PC-3 (cell line): Measurements from ENCODE around the gene RPP30. TPM values are rescaled to one million over a fixed set of nuclear protein-coding genes. Genes with fewer than 3 reads are reported as not detected.
A peak's percentile ranks its signal among the peaks of the same experiment; 100 is the strongest.

Experiments
- ATAC-seq: fragments of 200-7000 bp; cut with Tn5 transposase; 2 replicates; pipeline ENCODE4 v1.9.1; 2020; ENCODE audit warnings: mild to moderate bottlenecking, moderate library complexity
- BruUV-seq: library from RNA; stranded (reverse); fragments of 400-500 nt; replicated peaks from 2 replicates; lab custom pipeline; 2021; lab: Mats Ljungman, UMichigan
- CTCF ChIA-PET: fragments of 300-600 bp; sonication (Branson Sonifier 250); formaldehyde crosslinking; loops from one replicate; lab custom pipeline; 2022; ENCODE audit warnings: antibody characterized with exemption; lab: Charles Lee
- POLR2A ChIA-PET: fragments of 300-600 bp; sonication (Branson Sonifier 250); formaldehyde crosslinking; loops from one replicate; lab custom pipeline; 2022; ENCODE audit warnings: antibody characterized with exemption; ENCODE audit not compliant: unreplicated experiment; lab: Charles Lee
- DNase-seq: peaks from one replicate; pipeline ENCODE4 v3.0.0-alpha.2; 2015
- H2AFZ ChIP-seq: fragments of 300-600 bp; sonication (generic); 2 replicates; pipeline ENCODE4 v1.6.0; 2016; ENCODE audit warnings: antibody characterized with exemption, low read length
- H3F3A ChIP-seq: fragments of 300-600 bp; sonication (generic); one replicate; pipeline ENCODE4 v1.6.0; 2017; ENCODE audit warnings: antibody characterized with exemption, low read length, control low read depth, mild to moderate bottlenecking; ENCODE audit not compliant: unreplicated experiment
- H3K27ac ChIP-seq: fragments of 300-600 bp; sonication (generic); 2 replicates; pipeline ENCODE4 v1.5.1; 2016; ENCODE audit warnings: mild to moderate bottlenecking, low read length
- H3K27me3 ChIP-seq: fragments of 300-600 bp; sonication (generic); 2 replicates; pipeline ENCODE4 v1.6.1; 2016; ENCODE audit warnings: low read length, mixed read lengths
- H3K36me3 ChIP-seq: fragments of 300-600 bp; sonication (generic); 2 replicates; pipeline ENCODE4 v1.6.1; 2016; ENCODE audit warnings: low read depth, mixed run types, low read length, mixed read lengths
- H3K4me1 ChIP-seq: fragments of 300-600 bp; sonication (generic); 2 replicates; pipeline ENCODE4 v1.5.1; 2016; ENCODE audit warnings: low read length; ENCODE audit not compliant: insufficient read depth
- H3K4me2 ChIP-seq: fragments of 300-600 bp; sonication (generic); 2 replicates; pipeline ENCODE4 v1.6.0; 2016; ENCODE audit warnings: low read length
- H3K4me3 ChIP-seq: fragments of 300-600 bp; sonication (generic); 2 replicates; pipeline ENCODE4 v1.5.1; 2016; ENCODE audit warnings: mild to moderate bottlenecking, low read length, mixed read lengths
- H3K79me2 ChIP-seq: fragments of 300-600 bp; sonication (generic); 2 replicates; pipeline ENCODE4 v1.6.1; 2017; ENCODE audit warnings: low read length, mixed read lengths
- H3K9ac ChIP-seq: fragments of 300-600 bp; sonication (generic); 2 replicates; pipeline ENCODE4 v1.6.0; 2016; ENCODE audit warnings: mild to moderate bottlenecking, low read length
- H3K9me2 ChIP-seq: fragments of 300-600 bp; sonication (generic); replicated peaks from 2 replicates; pipeline ENCODE4 v1.6.1; 2016; ENCODE audit warnings: mixed run types, low read length, mixed read lengths
- H3K9me3 ChIP-seq: fragments of 300-600 bp; sonication (generic); 2 replicates; pipeline ENCODE4 v1.6.1; 2016; ENCODE audit warnings: low read length, mixed read lengths
- H4K20me1 ChIP-seq: fragments of 300-600 bp; sonication (generic); 2 replicates; pipeline ENCODE4 v1.6.1; 2016; ENCODE audit warnings: low read length, mixed read lengths
- CTCF ChIP-seq: fragments of 300-600 bp; sonication (generic); conservative IDR thresholded peaks from 2 replicates; pipeline ENCODE4 v1.5.1; 2017; ENCODE audit warnings: antibody characterized with exemption, low read depth, mild to moderate bottlenecking, low read length
- EZH2 ChIP-seq: fragments of 300-600 bp; sonication (generic); IDR thresholded peaks from one replicate; pipeline ENCODE4 v1.6.1; 2017; ENCODE audit warnings: antibody characterized with exemption, mild to moderate bottlenecking, low read length; ENCODE audit not compliant: unreplicated experiment
- EZH2phosphoT487 ChIP-seq: fragments of 300-600 bp; sonication (generic); IDR thresholded peaks from 2 replicates; pipeline ENCODE4 v1.6.1; 2018; ENCODE audit warnings: mild to moderate bottlenecking, antibody characterized with exemption, low read length, borderline replicate concordance
- intact Hi-C: fragments of 100-400 bp; cut with micrococcal nuclease; formaldehyde crosslinking; loops from 2 replicates; pipeline ENCODE4 v1.9.0; 2023
- total RNA-seq: library from RNA; depleted of rRNA; stranded (reverse); fragments of >200 nt; gene quantifications from 2 replicates; pipeline ENCODE4 v1.2.3, GENCODE V29; 2014

RPP30 gene
- total RNA-seq, 1 experiment from 2014 or later = 57.8 TPM

- no peaks in the 10 kb centered on the region for H3K79me2 ChIP-seq
- no TSS peak for BruUV-seq
Observed at GRCh38 chr10:90905925-90906324, 34.2 kb downstream of the RPP30 start.

GRCh38 chr10:90906596-90906995 is 34.8 kb downstream of the RPP30 start:
- TF ChIP-seq EZH2 = no peak
- no peak for TF ChIP-seq EZH2phosphoT487
- no peak for TF ChIP-seq CTCF
- no peak for DNase-seq
- no peak overlapping the region for H3K4me2 ChIP-seq
- no peaks in the 10 kb centered on the region for H3K79me2 ChIP-seq
- no peak overlapping the region for H3K27ac ChIP-seq
- H3K9ac ChIP-seq = no peak overlapping the region
- ATAC-seq = no peak
- H2AFZ ChIP-seq = no peak overlapping the region
- H3K9me3 ChIP-seq = no peaks in the 10 kb centered on the region
- no peaks in the 10 kb centered on the region for H4K20me1 ChIP-seq
- intact Hi-C loops = no loop called here
- CTCF ChIA-PET = no interaction called here
- POLR2A ChIA-PET = no interaction called here
- no TSS peak for BruUV-seq
- H3F3A ChIP-seq = no peaks in the 10 kb centered on the region
- no peak overlapping the region for H3K4me3 ChIP-seq
- peaks cover 6% of the 10 kb centered on the region for H3K4me1 ChIP-seq
- no peaks in the 10 kb centered on the region for H3K27me3 ChIP-seq
- H3K9me2 ChIP-seq = no peaks in the 10 kb centered on the region
- no peaks in the 10 kb centered on the region; the same call in 1 of the 2 replicates for H3K36me3 ChIP-seq

More at GRCh38 chr10:90905925-90906324, 34.2 kb downstream of the RPP30 start:
- Histone ChIP-seq H2AFZ (no peak overlapping the region), H3K4me3 (no peak overlapping the region), H3K4me2 (no peak overlapping the region), H3K27me3 (no peaks in the 10 kb centered on the region), H3K27ac (no peak overlapping the region), H3K9ac (no peak overlapping the region), H3K9me2 (no peaks in the 10 kb centered on the region), H4K20me1 (no peaks in the 10 kb centered on the region), H3K36me3 (peaks cover 4% of the 10 kb centered on the region), H3F3A (no peaks in the 10 kb centered on the region), H3K4me1 (peaks cover 6% of the 10 kb centered on the region), H3K9me3 (no peaks in the 10 kb centered on the region)
- POLR2A ChIA-PET = no interaction called here
- no peak for DNase-seq
- CTCF ChIA-PET = no interaction called here
- no peak for ATAC-seq
- intact Hi-C loops = no loop called here
- TF ChIP-seq EZH2 (no peak), EZH2phosphoT487 (no peak), CTCF (no peak)

- Histone ChIP-seq H3K27ac (no peak overlapping the region), H2AFZ (no peak overlapping the region), H3K36me3 (no peaks in the 10 kb centered on the region), H3K4me2 (no peak overlapping the region), H3F3A (no peaks in the 10 kb centered on the region), H3K9me2 (no peaks in the 10 kb centered on the region), H3K9ac (no peak overlapping the region), H3K4me3 (no peak overlapping the region), H3K79me2 (no peaks in the 10 kb centered on the region), H3K4me1 (peaks cover 6% of the 10 kb centered on the region), H4K20me1 (no peaks in the 10 kb centered on the region), H3K27me3 (no peaks in the 10 kb centered on the region), H3K9me3 (no peaks in the 10 kb centered on the region)
- peak; percentile 81 for ATAC-seq
- peak; percentile 86 for DNase-seq
- CTCF ChIA-PET = interaction anchor here (0.5 to 1.0 kb wide), 5 partner anchors 19 to 558 kb away, joined by 3 to 22 read pairs (median 3); no protein-coding TSS in a partner anchor
- BruUV-seq = TSS peak; percentile 32
- TF ChIP-seq EZH2 = no peak
- peak; percentile 73 for TF ChIP-seq CTCF
- no peak for TF ChIP-seq EZH2phosphoT487
- intact Hi-C loops = loop anchor here (1.0 to 10.0 kb wide), 4 partner anchors 31 to 340 kb away; no protein-coding TSS in a partner anchor
- POLR2A ChIA-PET = interaction anchor here (0.7 kb wide), 2 partner anchors 39 to 339 kb away, joined by 5 read pairs; partner anchors contain the start of gene RPP30
Observed at GRCh38 chr10:90911133-90912051, 39.6 kb downstream of the RPP30 start.
